Measurements from ENCODE around the gene LSM2. TPM values are rescaled to one million over a fixed set of nuclear protein-coding genes. Genes with fewer than 3 reads are reported as not detected.
"Not testable (repeated sequence)": the region's sequence is repeated elsewhere in the genome, so short reads cannot be mapped to it uniquely, and the experiment has no call there.

LSM2 gene
- total and polyA plus RNA-seq, 2 donors = 71.8 to 76.8 TPM

DNA sequence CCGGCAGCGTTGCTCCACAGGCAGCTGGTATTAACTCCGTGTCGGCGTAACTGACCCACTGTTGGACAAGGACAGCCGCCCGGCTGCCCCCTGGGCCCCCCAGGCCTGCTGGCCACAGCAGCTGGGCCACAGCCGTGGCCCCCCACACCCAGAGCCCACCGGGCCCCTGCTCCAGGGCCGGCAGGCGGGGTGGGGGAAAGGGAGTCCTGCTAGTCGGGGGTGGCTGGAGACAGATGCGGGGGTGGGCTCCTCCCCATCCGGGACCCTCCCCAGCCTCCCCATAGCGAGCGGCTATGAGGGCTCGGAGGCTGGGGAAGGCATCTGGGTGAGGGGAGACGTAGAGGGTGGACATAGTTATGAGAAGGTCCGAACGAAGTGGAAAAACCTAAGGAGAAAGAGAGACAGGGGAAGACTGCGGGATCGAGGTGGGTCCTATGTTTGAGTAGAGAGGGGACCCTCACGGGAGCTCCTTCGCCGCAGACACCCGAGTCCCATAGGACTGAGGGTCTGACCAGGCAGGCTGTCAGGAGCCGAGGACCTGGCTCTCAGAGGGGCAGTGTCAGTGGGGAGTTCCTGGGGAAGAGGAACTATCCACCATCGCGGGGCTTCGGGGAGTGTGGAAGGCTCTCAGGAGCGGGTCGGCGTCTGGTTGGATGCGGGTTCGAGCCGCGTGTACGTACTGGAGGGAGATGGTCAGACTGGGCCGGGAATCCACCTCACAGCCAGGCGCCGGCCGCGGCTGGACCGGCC lies 11.7 kb downstream of the LSM2 start:
- Histone ChIP-seq H3K36me3 (ENCODE audit: control insufficient read depth in 2 of 2, insufficient read depth in 2 of 2, low read length in 1 of 2) (peaks cover 11 to 30% of the 10 kb centered on the region in 2 donors), H3K4me3 (ENCODE audit: low read length in 2 of 2) (peak overlapping the region; percentile 88 to 96), H3K27me3 (ENCODE audit: control insufficient read depth in 2 of 2, insufficient read depth in 1 of 2, low read length in 1 of 2) (no peaks in the 10 kb centered on the region), H3K27ac (ENCODE audit: low read depth in 1 of 2, low read length in 1 of 2) (peak overlapping the region; percentile 69 to 99), H3K9me3 (ENCODE audit: control insufficient read depth in 2 of 2, insufficient read depth in 1 of 2, low read length in 1 of 2) (peaks cover 0 to 4% of the 10 kb centered on the region in 2 donors), H3K4me1 (ENCODE audit: control insufficient read depth in 2 of 2, insufficient read depth in 2 of 2, low read length in 2 of 2) (peaks cover 16 to 40% of the 10 kb centered on the region in 2 donors)
- DNase-seq (ENCODE audit: low read depth in 6 of 9, low spot score in 9 of 9) = no peak
- WGBS = 2% methylated on average over 44 of the region's 44 CpGs

DNA sequence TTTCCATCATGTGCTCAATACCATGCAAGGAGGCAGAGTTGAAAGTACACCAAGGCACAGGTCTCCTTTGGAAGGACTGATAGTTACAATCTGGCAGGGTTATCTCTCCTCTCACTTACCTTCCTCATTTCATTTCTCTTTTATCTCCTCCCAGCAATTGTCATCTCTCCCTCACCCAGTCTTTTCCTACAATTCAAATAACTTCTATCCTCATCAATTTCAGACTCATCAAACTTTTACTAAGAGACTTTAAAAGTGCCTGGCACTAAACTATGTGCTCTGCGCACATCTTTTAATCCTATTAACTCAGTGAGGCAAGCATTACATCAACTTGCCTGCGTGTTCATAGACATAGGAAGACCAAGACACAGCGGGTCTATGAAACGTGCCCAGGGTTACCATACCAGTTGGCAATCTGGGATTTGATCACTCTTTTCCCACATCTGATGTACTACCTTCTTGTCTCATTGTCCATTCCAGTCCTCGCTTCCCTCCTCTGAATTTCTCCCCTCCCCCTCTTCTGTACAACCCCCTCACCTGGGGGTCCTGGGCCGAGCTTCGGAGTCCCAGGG lies 12.4 kb downstream of the LSM2 start:
- H3K9me3 ChIP-seq (ENCODE audit: control insufficient read depth in 2 of 2, insufficient read depth in 1 of 2, low read length in 1 of 2) = peaks cover 0 to 4% of the 10 kb centered on the region in 2 donors
- H3K4me1 ChIP-seq (ENCODE audit: control insufficient read depth in 2 of 2, insufficient read depth in 2 of 2, low read length in 2 of 2) = peaks cover 16 to 40% of the 10 kb centered on the region in 2 donors
- WGBS = 37% methylated on average over 7 of the region's 7 CpGs
- DNase-seq (ENCODE audit: low read depth in 6 of 9, low spot score in 9 of 9) = peak in 1 of 9 donors; percentile 25
- H3K36me3 ChIP-seq (ENCODE audit: control insufficient read depth in 2 of 2, insufficient read depth in 2 of 2, low read length in 1 of 2) = peaks cover 11 to 32% of the 10 kb centered on the region in 2 donors
- peak overlapping the region; percentile 88 to 96 for H3K4me3 ChIP-seq (ENCODE audit: low read length in 2 of 2)
- peak overlapping the region in 1 of 2 donors; percentile 53 for H3K27ac ChIP-seq (ENCODE audit: low read depth in 1 of 2, low read length in 1 of 2)
- H3K27me3 ChIP-seq (ENCODE audit: control insufficient read depth in 2 of 2, insufficient read depth in 1 of 2, low read length in 1 of 2) = no peaks in the 10 kb centered on the region

DNA sequence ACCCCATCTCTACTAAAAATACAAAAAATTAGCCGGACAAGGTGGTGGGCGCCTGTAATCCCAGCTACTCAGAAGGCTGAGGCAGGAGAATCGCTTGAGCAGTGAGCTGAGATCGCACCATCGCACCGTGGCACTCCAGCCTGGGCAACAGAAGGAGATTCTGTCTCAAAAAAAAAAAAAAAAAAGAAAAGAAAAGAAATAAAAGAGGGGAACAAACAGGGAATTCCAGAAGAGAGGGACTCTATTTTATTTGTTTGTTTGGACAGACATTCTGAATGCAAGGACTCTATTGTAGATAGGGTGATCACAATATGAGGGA lies 12.9 kb downstream of the LSM2 start:
- H3K9me3 ChIP-seq (ENCODE audit: control insufficient read depth in 2 of 2, insufficient read depth in 1 of 2, low read length in 1 of 2); H3K27me3 ChIP-seq (ENCODE audit: control insufficient read depth in 2 of 2, insufficient read depth in 1 of 2, low read length in 1 of 2); H3K4me3 ChIP-seq (ENCODE audit: low read length in 2 of 2); DNase-seq (ENCODE audit: low read depth in 6 of 9, low spot score in 9 of 9); H3K27ac ChIP-seq (ENCODE audit: low read depth in 1 of 2, low read length in 1 of 2): not testable (repeated sequence)
- H3K36me3 ChIP-seq (ENCODE audit: control insufficient read depth in 2 of 2, insufficient read depth in 2 of 2, low read length in 1 of 2) = peaks cover 11 to 35% of the 10 kb centered on the region in 2 donors
- 98% methylated on average over 6 of the region's 6 CpGs for WGBS
- H3K4me1 ChIP-seq (ENCODE audit: control insufficient read depth in 2 of 2, insufficient read depth in 2 of 2, low read length in 2 of 2) = peaks cover 16 to 40% of the 10 kb centered on the region in 2 donors

DNA sequence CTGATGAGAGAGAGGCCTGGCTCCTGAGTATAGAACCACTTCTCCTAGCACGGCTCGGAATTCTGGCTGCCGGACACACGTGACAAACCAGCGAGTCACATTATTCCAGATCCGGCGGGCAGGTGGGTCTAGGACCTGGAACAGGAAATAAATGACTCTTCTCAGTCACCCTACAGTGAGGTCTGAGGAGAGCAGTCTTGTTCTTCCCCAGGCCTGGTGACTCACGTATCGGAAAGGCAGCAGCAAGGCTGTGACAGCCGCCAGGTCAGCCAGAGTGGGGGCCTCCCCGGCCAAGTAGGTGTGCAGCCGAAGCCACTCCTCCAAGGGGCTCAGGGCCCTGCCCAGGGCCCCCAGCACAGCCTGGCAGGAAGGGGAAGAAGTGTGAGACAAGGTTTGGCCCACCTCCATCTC lies 14.0 kb downstream of the LSM2 start:
- DNase-seq (ENCODE audit: low read depth in 6 of 9, low spot score in 9 of 9) = no peak
- 85% methylated on average over 12 of the region's 12 CpGs for WGBS
- Histone ChIP-seq H3K27me3 (ENCODE audit: control insufficient read depth in 2 of 2, insufficient read depth in 1 of 2, low read length in 1 of 2) (no peaks in the 10 kb centered on the region), H3K36me3 (ENCODE audit: control insufficient read depth in 2 of 2, insufficient read depth in 2 of 2, low read length in 1 of 2) (peaks cover 11 to 35% of the 10 kb centered on the region in 2 donors), H3K4me3 (ENCODE audit: low read length in 2 of 2) (no peak overlapping the region), H3K27ac (ENCODE audit: low read depth in 1 of 2, low read length in 1 of 2) (no peak overlapping the region), H3K4me1 (ENCODE audit: control insufficient read depth in 2 of 2, insufficient read depth in 2 of 2, low read length in 2 of 2) (peaks cover 15 to 33% of the 10 kb centered on the region in 2 donors), H3K9me3 (ENCODE audit: control insufficient read depth in 2 of 2, insufficient read depth in 1 of 2, low read length in 1 of 2) (peaks cover 0 to 4% of the 10 kb centered on the region in 2 donors)

DNA sequence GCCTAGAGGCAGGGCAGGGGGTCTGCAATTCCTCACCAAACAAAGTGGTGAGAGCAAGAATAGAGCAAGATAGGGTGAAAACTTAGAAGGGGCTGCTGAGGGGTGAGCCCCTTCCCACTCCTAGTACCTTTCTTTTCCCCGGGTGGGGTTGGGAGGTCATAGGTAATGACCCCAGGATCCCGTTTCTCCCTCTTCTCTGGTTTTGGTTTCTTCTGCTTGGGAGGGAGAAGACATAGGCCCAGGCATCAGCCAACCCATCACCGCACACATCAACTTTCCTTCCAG lies 14.7 kb downstream of the LSM2 start:
- Histone ChIP-seq H3K4me3 (ENCODE audit: low read length in 2 of 2) (no peak overlapping the region), H3K27ac (ENCODE audit: low read depth in 1 of 2, low read length in 1 of 2) (no peak overlapping the region), H3K4me1 (ENCODE audit: control insufficient read depth in 2 of 2, insufficient read depth in 2 of 2, low read length in 2 of 2) (peaks cover 9 to 25% of the 10 kb centered on the region in 2 donors), H3K9me3 (ENCODE audit: control insufficient read depth in 2 of 2, insufficient read depth in 1 of 2, low read length in 1 of 2) (peaks cover 0 to 4% of the 10 kb centered on the region in 2 donors), H3K27me3 (ENCODE audit: control insufficient read depth in 2 of 2, insufficient read depth in 1 of 2, low read length in 1 of 2) (no peaks in the 10 kb centered on the region), H3K36me3 (ENCODE audit: control insufficient read depth in 2 of 2, insufficient read depth in 2 of 2, low read length in 1 of 2) (peaks cover 11 to 31% of the 10 kb centered on the region in 2 donors)
- 99% methylated on average over 3 of the region's 3 CpGs for WGBS
- no peak for DNase-seq (ENCODE audit: low read depth in 6 of 9, low spot score in 9 of 9)

DNA sequence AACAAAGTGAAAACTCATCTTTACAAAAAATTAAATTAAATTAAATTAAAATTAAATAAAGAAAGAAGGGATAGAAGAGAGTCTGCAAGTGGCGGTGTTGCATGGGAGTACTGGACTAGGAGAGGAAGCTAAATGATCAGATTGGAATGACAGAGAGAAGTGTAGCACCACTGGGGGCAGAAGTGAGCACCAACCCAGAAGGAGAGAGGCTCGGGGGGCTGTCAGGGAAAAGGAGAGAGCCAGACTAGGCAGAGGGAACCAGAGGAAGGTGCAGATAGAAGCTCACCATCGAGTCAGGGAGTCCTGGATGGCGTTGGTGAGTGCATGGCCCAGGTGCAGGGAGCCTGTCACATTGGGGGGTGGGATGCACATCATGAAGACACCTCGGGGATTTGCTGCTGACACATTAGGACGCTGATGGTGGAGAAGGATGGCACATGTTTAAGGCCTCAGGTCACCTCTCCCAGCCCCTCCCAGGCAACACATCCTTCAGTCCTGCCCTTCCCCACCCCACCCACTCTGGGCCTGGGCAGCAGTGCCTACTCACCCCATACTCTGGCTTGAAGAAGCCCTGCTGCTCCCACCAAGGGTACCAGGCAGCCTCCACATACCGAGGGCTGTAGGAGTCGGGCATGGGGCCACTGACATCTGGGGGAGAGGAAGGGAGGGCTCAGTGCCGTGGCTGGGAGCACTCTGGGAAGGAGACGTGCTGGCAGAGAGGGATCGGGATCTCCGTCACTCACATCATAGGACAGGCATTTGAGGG lies 15.3 kb downstream of the LSM2 start:
- Histone ChIP-seq H3K27me3 (ENCODE audit: control insufficient read depth in 2 of 2, insufficient read depth in 1 of 2, low read length in 1 of 2) (no peaks in the 10 kb centered on the region), H3K9me3 (ENCODE audit: control insufficient read depth in 2 of 2, insufficient read depth in 1 of 2, low read length in 1 of 2) (peaks cover 0 to 4% of the 10 kb centered on the region in 2 donors), H3K4me1 (ENCODE audit: control insufficient read depth in 2 of 2, insufficient read depth in 2 of 2, low read length in 2 of 2) (peaks cover 9 to 21% of the 10 kb centered on the region in 2 donors), H3K4me3 (ENCODE audit: low read length in 2 of 2) (no peak overlapping the region), H3K36me3 (ENCODE audit: control insufficient read depth in 2 of 2, insufficient read depth in 2 of 2, low read length in 1 of 2) (peaks cover 11 to 29% of the 10 kb centered on the region in 2 donors), H3K27ac (ENCODE audit: low read depth in 1 of 2, low read length in 1 of 2) (no peak overlapping the region)
- 84% methylated on average over 12 of the region's 12 CpGs for WGBS
- DNase-seq (ENCODE audit: low read depth in 6 of 9, low spot score in 9 of 9) = peak in 2 of 9 donors; percentile 48 to 61

DNA sequence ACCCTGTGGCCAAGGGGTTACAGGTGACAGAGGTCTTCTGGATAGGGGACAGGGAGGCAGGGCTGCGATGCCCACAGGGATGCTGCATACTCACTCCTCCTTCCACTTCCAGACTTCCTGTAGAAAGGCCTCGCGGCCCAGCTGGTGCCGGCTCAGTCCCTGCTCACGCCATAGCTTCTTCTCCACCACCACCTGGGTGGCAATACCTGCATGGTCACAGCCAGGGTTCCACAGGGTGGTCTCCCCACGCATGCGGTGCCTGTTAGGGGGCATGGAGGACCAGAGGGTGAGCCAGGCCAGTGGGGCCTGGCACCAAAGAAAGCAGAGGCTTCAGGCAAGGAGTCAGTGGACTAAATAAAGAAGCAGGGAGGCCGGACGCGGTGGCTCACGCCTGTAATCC lies 21.3 kb downstream of the LSM2 start:
- Histone ChIP-seq H3K36me3 (ENCODE audit: control insufficient read depth in 2 of 2, insufficient read depth in 2 of 2, low read length in 1 of 2) (peaks cover 37 to 56% of the 10 kb centered on the region in 2 donors), H3K4me1 (ENCODE audit: control insufficient read depth in 2 of 2, insufficient read depth in 2 of 2, low read length in 2 of 2) (peaks cover 0 to 3% of the 10 kb centered on the region in 2 donors), H3K27me3 (ENCODE audit: control insufficient read depth in 2 of 2, insufficient read depth in 1 of 2, low read length in 1 of 2) (no peaks in the 10 kb centered on the region), H3K9me3 (ENCODE audit: control insufficient read depth in 2 of 2, insufficient read depth in 1 of 2, low read length in 1 of 2) (no peaks in the 10 kb centered on the region), H3K27ac (ENCODE audit: low read depth in 1 of 2, low read length in 1 of 2) (no peak overlapping the region), H3K4me3 (ENCODE audit: low read length in 2 of 2) (no peak overlapping the region)
- DNase-seq (ENCODE audit: low read depth in 6 of 9, low spot score in 9 of 9) = no peak
- over 99% methylated on average over 11 of the region's 11 CpGs for WGBS

DNA sequence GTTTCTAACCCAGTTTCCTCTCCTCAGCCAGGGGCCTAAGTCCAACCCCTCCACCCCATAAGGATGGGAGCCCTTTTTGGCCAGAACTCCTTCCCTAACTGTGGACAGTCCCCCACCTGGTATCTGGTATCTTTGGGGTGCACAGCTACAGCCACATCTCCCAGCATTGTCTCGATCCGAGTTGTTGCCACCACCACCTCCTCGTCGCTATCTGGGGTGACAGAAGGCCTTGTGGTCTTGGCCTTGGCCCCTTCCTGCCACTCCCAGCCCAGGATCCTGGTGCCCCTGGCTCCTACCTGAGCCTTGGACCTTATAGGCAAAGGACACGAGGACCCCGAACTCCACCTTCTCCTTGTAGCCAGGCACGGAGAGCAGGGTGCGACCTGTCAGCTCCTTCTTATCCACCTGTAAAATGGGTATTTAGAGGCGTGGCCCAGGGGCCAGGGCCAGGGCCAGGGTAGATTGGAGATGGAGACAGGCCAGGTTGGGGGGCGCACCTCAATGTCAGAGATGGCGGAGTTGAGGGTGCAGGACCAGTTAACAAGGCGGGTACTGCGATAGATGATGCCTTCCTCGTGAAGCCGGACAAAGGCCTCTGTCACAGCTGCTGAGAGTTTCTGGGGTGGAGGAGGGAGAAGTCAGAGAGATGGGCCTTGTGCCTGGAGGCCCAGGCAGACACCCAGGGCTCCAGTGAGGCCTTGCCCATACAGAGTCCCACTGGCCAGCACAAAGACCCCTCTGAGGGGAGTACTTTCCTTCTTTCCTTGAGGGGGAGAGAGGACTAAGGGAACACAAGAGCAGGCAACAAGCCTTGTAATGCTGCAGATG lies 22.5 kb downstream of the LSM2 start:
- Histone ChIP-seq H3K4me1 (ENCODE audit: control insufficient read depth in 2 of 2, insufficient read depth in 2 of 2, low read length in 2 of 2) (no peaks in the 10 kb centered on the region), H3K36me3 (ENCODE audit: control insufficient read depth in 2 of 2, insufficient read depth in 2 of 2, low read length in 1 of 2) (peaks cover 49 to 61% of the 10 kb centered on the region in 2 donors), H3K27ac (ENCODE audit: low read depth in 1 of 2, low read length in 1 of 2) (no peak overlapping the region), H3K4me3 (ENCODE audit: low read length in 2 of 2) (no peak overlapping the region), H3K27me3 (ENCODE audit: control insufficient read depth in 2 of 2, insufficient read depth in 1 of 2, low read length in 1 of 2) (no peaks in the 10 kb centered on the region), H3K9me3 (ENCODE audit: control insufficient read depth in 2 of 2, insufficient read depth in 1 of 2, low read length in 1 of 2) (no peaks in the 10 kb centered on the region)
- WGBS = 99% methylated on average over 15 of the region's 15 CpGs
- no peak for DNase-seq (ENCODE audit: low read depth in 6 of 9, low spot score in 9 of 9)
